ENCODE measurements around the gene S100A7.

DNA sequence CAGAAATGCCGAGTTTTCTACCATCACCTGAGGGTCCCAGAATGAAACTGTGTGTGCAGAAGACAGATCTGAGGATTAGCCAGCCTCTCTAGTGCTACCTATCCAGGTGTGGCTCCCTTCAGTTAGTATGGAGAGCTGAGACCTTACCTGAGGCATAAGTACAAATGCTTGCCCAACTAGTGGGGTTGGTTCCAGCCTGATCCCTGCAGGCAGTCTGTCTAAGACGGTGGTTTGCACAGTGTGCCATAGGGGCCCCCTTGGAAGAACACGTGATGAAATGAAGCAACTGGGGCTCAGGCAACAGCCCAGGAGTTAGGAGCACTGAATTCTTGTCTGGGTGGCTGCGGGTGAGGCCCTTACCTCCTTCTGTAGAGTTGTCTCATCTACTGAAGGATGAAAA is 28.5 kb downstream of the S100A7 start:
- TF ChIP-seq EZH2phosphoT487 (IDR thresholded peaks at IDR 0.05; ENCODE audit: insufficient read depth, low read depth): no peak
- no peak for TF ChIP-seq EZH2 (IDR thresholded peaks at IDR 0.05; ENCODE audit: insufficient read depth, poor library complexity, severe bottlenecking)
